HCT116 (cell line): ENCODE results near the gene ID1. TPM values are rescaled to one million over a fixed set of nuclear protein-coding genes. Genes with fewer than 3 reads are reported as not detected.

Source experiments
- ATAC-seq: fragments of 200-7000 bp; cut with Tn5 transposase; 2 replicates; pipeline ENCODE4 v1.9.1; 2020; ENCODE audit warnings: mild to moderate bottlenecking, moderate library complexity
- BruUV-seq: library from RNA; stranded (reverse); fragments of 400-500 nt; replicated peaks from 2 replicates; lab custom pipeline; 2021; lab: Mats Ljungman, UMichigan
- CTCF ChIA-PET: fragments of 300-600 bp; sonication (Branson Sonifier 250); formaldehyde crosslinking; loops from one replicate; lab custom pipeline; 2021; ENCODE audit warnings: antibody characterized with exemption; lab: Charles Lee
- POLR2A ChIA-PET: fragments of 300-600, 350-600 bp; sonication (Branson Sonifier 250); formaldehyde crosslinking; loops from one replicate; lab custom pipeline; 2021; ENCODE audit warnings: antibody characterized with exemption; lab: Charles Lee
- RAD21 ChIA-PET, 2 experiments: fragments of 300-600 bp; sonication (Branson Sonifier 250); formaldehyde crosslinking; loops; one replicate each; lab custom pipeline; 2023; ENCODE audit warnings: low total read pairs in 2 of 2; ENCODE audit not compliant: uncharacterized antibody in 2 of 2, unreplicated experiment in 2 of 2, low non-redundant PET in 1 of 2; lab: Charles Lee
- DNase-seq: peaks from one replicate; pipeline ENCODE4 v3.0.0-alpha.2; 2010; ENCODE audit warnings: low read depth, low spot score
- H2AFZ ChIP-seq: fragments of 200-600 bp; shearing (Covaris generic), sonication (generic); 2 replicates; pipeline ENCODE4 v1.6.1; 2017; ENCODE audit warnings: low read depth, mixed run types, mixed read lengths, antibody characterized with exemption, low read length; ENCODE audit not compliant: poor library complexity, severe bottlenecking
- H3K27ac ChIP-seq: 2 replicates; pipeline ENCODE4 v1.5.1; 2012; ENCODE audit warnings: low read depth, low read length
- H3K27me3 ChIP-seq: fragments of 200-600 bp; sonication (generic); 2 replicates; pipeline ENCODE4 v1.6.1; 2016; ENCODE audit warnings: mixed run types, low read length, mixed read lengths; ENCODE audit not compliant: insufficient read depth
- H3K36me3 ChIP-seq, 2 experiments: fragments of 200-500 bp in 1 of 2; fragments of 200-600 bp in 1 of 2; sonication (Bioruptor generic) in 1 of 2; sonication (generic) in 1 of 2; 2 replicates each; pipeline versions ENCODE4 v1.5.1 to v1.6.1; 2014 to 2016; ENCODE audit warnings: low read length in 2 of 2, inconsistent platforms in 1 of 2, mixed read lengths in 1 of 2, mixed run types in 1 of 2; ENCODE audit not compliant: insufficient read depth in 2 of 2, control insufficient read depth in 1 of 2
- H3K4me1 ChIP-seq, 2 experiments: fragments of 200-600 bp in 1 of 2; sonication (generic) in 1 of 2; 2 replicates each; pipeline versions ENCODE4 v1.5.1 to v1.6.1; 2012 to 2017; ENCODE audit warnings: low read length in 2 of 2, inconsistent platforms in 1 of 2, mild to moderate bottlenecking in 1 of 2, mixed read lengths in 1 of 2, mixed run types in 1 of 2, moderate library complexity in 1 of 2; ENCODE audit not compliant: insufficient read depth in 2 of 2, control insufficient read depth in 1 of 2
- H3K4me2 ChIP-seq: fragments of 200-600 bp; sonication (generic); 2 replicates; pipeline ENCODE4 v1.6.1; 2017; ENCODE audit warnings: mixed run types, low read length, mixed read lengths
- H3K4me3 ChIP-seq, 2 experiments: fragments of 200-600 bp in 1 of 2; sonication (generic) in 1 of 2; replicated peaks in 1 of 2; 2 replicates each; pipeline ENCODE4 v1.5.1; 2011 to 2016; ENCODE audit warnings: low read length in 2 of 2, control low read depth in 1 of 2, low read depth in 1 of 2, mild to moderate bottlenecking in 1 of 2, mixed read lengths in 1 of 2, mixed run types in 1 of 2
- H3K79me2 ChIP-seq: fragments of 200-600 bp; sonication (generic); 2 replicates; pipeline ENCODE4 v1.6.1; 2017; ENCODE audit warnings: mild to moderate bottlenecking, mixed run types, low read length, moderate library complexity, mixed read lengths; ENCODE audit not compliant: insufficient read depth
- H3K9ac ChIP-seq: fragments of 200-600 bp; sonication (generic); 2 replicates; pipeline ENCODE4 v1.6.1; 2016; ENCODE audit warnings: low read length, mixed read lengths
- H3K9me2 ChIP-seq: fragments of 200-600 bp; sonication (generic), shearing (Covaris generic); 2 replicates; pipeline ENCODE4 v1.6.1; 2017; ENCODE audit warnings: mixed run types, mild to moderate bottlenecking, moderate library complexity; ENCODE audit not compliant: insufficient read depth
- H3K9me3 ChIP-seq, 2 experiments: fragments of 200-500 bp in 1 of 2; fragments of 200-600 bp in 1 of 2; sonication (Bioruptor generic) in 1 of 2; sonication (generic) in 1 of 2; 2 replicates each; pipeline ENCODE4 v1.6.1; 2014 to 2017; ENCODE audit warnings: low read length in 2 of 2, mixed read lengths in 2 of 2, inconsistent platforms in 1 of 2, low read depth in 1 of 2, mild to moderate bottlenecking in 1 of 2, mixed run types in 1 of 2, moderate library complexity in 1 of 2; ENCODE audit not compliant: control insufficient read depth in 1 of 2, insufficient read depth in 1 of 2
- H4K20me1 ChIP-seq: fragments of 200-600 bp; sonication (generic), shearing (Covaris generic); 2 replicates; pipeline ENCODE4 v1.6.1; 2017; ENCODE audit warnings: mixed run types, mild to moderate bottlenecking, moderate library complexity; ENCODE audit not compliant: insufficient read depth
- ATF3 ChIP-seq: IDR thresholded peaks from 2 replicates; pipeline ENCODE4 v1.6.1; 2012
- CBX3 ChIP-seq: IDR thresholded peaks from 2 replicates; pipeline ENCODE4 v1.6.1; 2012; ENCODE audit warnings: low read depth
- CEBPB ChIP-seq: IDR thresholded peaks from 2 replicates; pipeline ENCODE4 v1.6.1; 2012; ENCODE audit warnings: low read depth
- EZH2 ChIP-seq: fragments of 200-600 bp; sonication (generic); IDR thresholded peaks from 2 replicates; pipeline ENCODE4 v1.6.1; 2017; ENCODE audit warnings: antibody characterized with exemption, mixed run types
- EZH2phosphoT487 ChIP-seq: fragments of 200-600 bp; IDR thresholded peaks from 2 replicates; pipeline ENCODE4 v1.6.1; 2018; ENCODE audit warnings: antibody characterized with exemption, borderline replicate concordance
- JUND ChIP-seq: IDR thresholded peaks from 2 replicates; pipeline ENCODE4 v1.6.1; 2012
- POLR2A ChIP-seq: IDR thresholded peaks from 2 replicates; pipeline ENCODE4 v1.7.0; 2011; ENCODE audit warnings: borderline replicate concordance; ENCODE audit not compliant: insufficient read depth, insufficient read length; ENCODE audit errors: extremely low read depth
- RAD21 ChIP-seq: IDR thresholded peaks from 2 replicates; pipeline ENCODE4 v1.6.1; 2012; ENCODE audit warnings: low read depth, mild to moderate bottlenecking
- SIN3A ChIP-seq: IDR thresholded peaks from 2 replicates; pipeline ENCODE4 v1.6.1; 2012; ENCODE audit warnings: low read depth
- ZBTB33 ChIP-seq: IDR thresholded peaks from 2 replicates; pipeline ENCODE4 v1.6.1; 2011; ENCODE audit warnings: mild to moderate bottlenecking, low read length, moderate library complexity; ENCODE audit not compliant: insufficient replicate concordance; ENCODE audit errors: extremely low read depth
- intact Hi-C: fragments of 100-400 bp; cut with micrococcal nuclease; formaldehyde crosslinking; loops from 2 replicates; pipeline ENCODE4 v1.10.0; 2022
- total RNA-seq: library from RNA; stranded (reverse); gene quantifications from one replicate; pipeline ENCODE4 v1.2.1, GENCODE V29; 2021; ENCODE audit not compliant: unreplicated experiment

The ID1 gene
- total RNA-seq, 1 experiment from 2014 or later: 811 TPM

- ChIA-PET RAD21 (interaction anchor here (0.6 to 1.8 kb wide), 4 partner anchors 28 to 152 kb away, joined by 4 to 14 read pairs (median 9); no protein-coding TSS in a partner anchor), POLR2A (interaction anchor here (0.8 to 3.0 kb wide), 9 partner anchors 12 to 106 kb away, joined by 3 to 18 read pairs (median 5); partner anchors contain the start of genes ID1 and TPX2), CTCF (interaction anchor here (0.6 to 5.4 kb wide), 34 partner anchors 9 to 219 kb away, joined by 3 to 84 read pairs (median 6); partner anchors contain the start of genes BCL2L1 and TPX2)
- no peak overlapping the region for H3K4me2 ChIP-seq
- no peak for DNase-seq
- intact Hi-C loops: no loop called here
- TF ChIP-seq ZBTB33: no peak
- no peak for TF ChIP-seq JUND
- TF ChIP-seq SIN3A: no peak
- TF ChIP-seq EZH2phosphoT487: no peak
- no peak for TF ChIP-seq CEBPB
- no peak for TF ChIP-seq ATF3
- no peak for TF ChIP-seq RAD21
- no peak for TF ChIP-seq CBX3
- TF ChIP-seq POLR2A: no peak
- no peak for TF ChIP-seq EZH2
- no peak for ATAC-seq
- no peak overlapping the region for H2AFZ ChIP-seq
- no peaks in the 10 kb centered on the region for H3K9me3 ChIP-seq
- no TSS peak for BruUV-seq
- peaks cover 0 to 6% of the 10 kb centered on the region in 2 experiments; a peak in 1 of 4 replicates for H3K4me1 ChIP-seq
- no peaks in the 10 kb centered on the region for H3K36me3 ChIP-seq
- H3K9me2 ChIP-seq: no peaks in the 10 kb centered on the region
- H4K20me1 ChIP-seq: no peaks in the 10 kb centered on the region
- H3K4me3 ChIP-seq: no peak overlapping the region
- H3K27me3 ChIP-seq: no peaks in the 10 kb centered on the region
- H3K9ac ChIP-seq: no peak overlapping the region
- no peaks in the 10 kb centered on the region for H3K79me2 ChIP-seq
- H3K27ac ChIP-seq: no peak overlapping the region
Observed at GRCh38 chr20:31633339-31633914, 28.3 kb downstream of the ID1 start.
